ENCODE measurements around the gene SGPL1.

GRCh38 chr10:70899096-70899495, 83.3 kb downstream of the SGPL1 start:
- TF ChIP-seq CTCF (IDR thresholded peaks at IDR 0.05) = no peak
- no peak for TF ChIP-seq POLR2A (IDR thresholded peaks at IDR 0.05)
